WI38 (cell line): ENCODE data around the gene ANTKMT.

Source experiments
- H3K4me3 ChIP-seq: 2 replicates; pipeline ENCODE4 v1.5.1; 2011; ENCODE audit warnings: low read depth, mild to moderate bottlenecking, control low read depth, low read length
- CTCF ChIP-seq: IDR thresholded peaks from 2 replicates; pipeline ENCODE4 v1.5.1; 2012; ENCODE audit warnings: low read depth, mild to moderate bottlenecking, control low read depth, low read length

Gene ANTKMT

GRCh38 chr16:718922-719321 is 2.0 kb upstream of the ANTKMT start:
- no peak for TF ChIP-seq CTCF
- H3K4me3 ChIP-seq = no peak overlapping the region

- H3K4me3 ChIP-seq = peak overlapping the region; percentile 77
- no peak for TF ChIP-seq CTCF
These were observed 1.0 kb upstream of the ANTKMT start for GRCh38 chr16:719815-720446.

- TF ChIP-seq CTCF = 0 out of 2 replicates have a peak, but pooled peaks have one; percentile 10
- H3K4me3 ChIP-seq = peak overlapping the region; percentile 77
These were observed 428 bp upstream of the ANTKMT start for GRCh38 chr16:720447-720989.

- peak overlapping the region; percentile 77 for H3K4me3 ChIP-seq
- TF ChIP-seq CTCF = no peak
These were observed 1.0 kb downstream of the ANTKMT start for GRCh38 chr16:721765-722540.

- H3K4me3 ChIP-seq = no peak overlapping the region
These were observed 2.1 kb downstream of the ANTKMT start for GRCh38 chr16:722835-723633.

GRCh38 chr16:723695-724094 is 2.7 kb downstream of the ANTKMT start:
- no peak for TF ChIP-seq CTCF
- no peak overlapping the region for H3K4me3 ChIP-seq

More at GRCh38 chr16:722835-723633, 2.1 kb downstream of the ANTKMT start:
- TF ChIP-seq CTCF = no peak
